BJ (cell line): Measurements from ENCODE around the gene C19orf47. TPM values are rescaled to one million over a fixed set of nuclear protein-coding genes. Genes with fewer than 3 reads are reported as not detected.
A peak's percentile ranks its signal among the peaks of the same experiment; 100 is the strongest.

Experiments
- CTCF ChIA-PET: fragments of 350-600 bp; formaldehyde crosslinking; extraction: SDS; loops from one replicate; lab custom pipeline; 2021; ENCODE audit warnings: antibody characterized with exemption, inconsistent platforms; lab: Yijun Ruan, JAX
- POLR2A ChIA-PET: fragments of 300-600 bp; sonication (Branson Sonifier 250); formaldehyde crosslinking; extraction: SDS; loops from one replicate; lab custom pipeline; 2021; ENCODE audit warnings: antibody characterized with exemption; lab: Charles Lee
- DNase-seq: peaks from one replicate; pipeline ENCODE4 v3.0.0-alpha.2; 2011; ENCODE audit warnings: low read depth
- H3K27me3 ChIP-seq: 2 replicates; pipeline ENCODE4 v1.6.0; 2011; ENCODE audit warnings: low read length; ENCODE audit not compliant: control insufficient read depth, insufficient read depth
- H3K36me3 ChIP-seq: 2 replicates; pipeline ENCODE4 v1.5.1; 2011; ENCODE audit warnings: low read length; ENCODE audit not compliant: control insufficient read depth, insufficient read depth
- H3K4me3 ChIP-seq: 2 replicates; pipeline ENCODE4 v1.5.1; 2011; ENCODE audit warnings: low read depth, mild to moderate bottlenecking, control low read depth, low read length
- polyA plus RNA-seq: library from polyadenylated mRNA; depleted of rRNA; stranded (reverse); fragments of >200 nt; gene quantifications from 2 replicates; pipeline ENCODE4 v1.2.3, GENCODE V29; 2011
- TF ChIP-seq, protein P1 (sequence below): IDR thresholded peaks from 2 replicates; pipeline ENCODE4 v1.5.1; 2011; ENCODE audit warnings: low read depth, mild to moderate bottlenecking, control low read depth, inconsistent platforms, low read length, moderate library complexity; ENCODE audit not compliant: insufficient read depth

C19orf47 gene
- polyA plus RNA-seq, 1 experiment, result 25.2 TPM

DNA sequence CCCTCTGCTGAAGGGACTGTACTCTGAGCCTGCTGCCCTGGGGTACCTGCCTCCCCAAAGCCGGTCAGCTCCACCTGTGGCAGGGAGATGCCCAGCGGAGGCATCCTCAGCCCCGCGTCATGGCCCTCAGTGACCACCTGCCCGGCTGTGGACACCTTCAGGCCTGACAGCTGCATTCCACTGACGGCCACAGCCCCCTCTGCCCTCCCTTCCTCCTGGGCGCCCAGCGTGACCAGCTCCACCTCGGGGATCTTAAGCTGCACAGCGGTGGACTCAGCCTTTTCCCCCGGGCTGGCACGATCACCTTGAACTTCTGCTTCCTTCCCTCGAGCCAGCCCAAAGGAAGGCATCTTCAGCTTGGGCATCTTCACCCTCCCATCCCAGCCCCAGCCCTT lies 46.6 kb upstream of the C19orf47 start:
- ChIA-PET CTCF (no interaction called here), POLR2A (no interaction called here)
- H3K4me3 ChIP-seq, result no peak overlapping the region
- TF ChIP-seq, protein P1, sequence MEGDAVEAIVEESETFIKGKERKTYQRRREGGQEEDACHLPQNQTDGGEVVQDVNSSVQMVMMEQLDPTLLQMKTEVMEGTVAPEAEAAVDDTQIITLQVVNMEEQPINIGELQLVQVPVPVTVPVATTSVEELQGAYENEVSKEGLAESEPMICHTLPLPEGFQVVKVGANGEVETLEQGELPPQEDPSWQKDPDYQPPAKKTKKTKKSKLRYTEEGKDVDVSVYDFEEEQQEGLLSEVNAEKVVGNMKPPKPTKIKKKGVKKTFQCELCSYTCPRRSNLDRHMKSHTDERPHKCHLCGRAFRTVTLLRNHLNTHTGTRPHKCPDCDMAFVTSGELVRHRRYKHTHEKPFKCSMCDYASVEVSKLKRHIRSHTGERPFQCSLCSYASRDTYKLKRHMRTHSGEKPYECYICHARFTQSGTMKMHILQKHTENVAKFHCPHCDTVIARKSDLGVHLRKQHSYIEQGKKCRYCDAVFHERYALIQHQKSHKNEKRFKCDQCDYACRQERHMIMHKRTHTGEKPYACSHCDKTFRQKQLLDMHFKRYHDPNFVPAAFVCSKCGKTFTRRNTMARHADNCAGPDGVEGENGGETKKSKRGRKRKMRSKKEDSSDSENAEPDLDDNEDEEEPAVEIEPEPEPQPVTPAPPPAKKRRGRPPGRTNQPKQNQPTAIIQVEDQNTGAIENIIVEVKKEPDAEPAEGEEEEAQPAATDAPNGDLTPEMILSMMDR, result no peak
- H3K27me3 ChIP-seq, result peaks cover 1% of the 10 kb centered on the region; the same call in 1 of the 2 replicates
- DNase-seq, result no peak
- H3K36me3 ChIP-seq, result no peaks in the 10 kb centered on the region

DNA sequence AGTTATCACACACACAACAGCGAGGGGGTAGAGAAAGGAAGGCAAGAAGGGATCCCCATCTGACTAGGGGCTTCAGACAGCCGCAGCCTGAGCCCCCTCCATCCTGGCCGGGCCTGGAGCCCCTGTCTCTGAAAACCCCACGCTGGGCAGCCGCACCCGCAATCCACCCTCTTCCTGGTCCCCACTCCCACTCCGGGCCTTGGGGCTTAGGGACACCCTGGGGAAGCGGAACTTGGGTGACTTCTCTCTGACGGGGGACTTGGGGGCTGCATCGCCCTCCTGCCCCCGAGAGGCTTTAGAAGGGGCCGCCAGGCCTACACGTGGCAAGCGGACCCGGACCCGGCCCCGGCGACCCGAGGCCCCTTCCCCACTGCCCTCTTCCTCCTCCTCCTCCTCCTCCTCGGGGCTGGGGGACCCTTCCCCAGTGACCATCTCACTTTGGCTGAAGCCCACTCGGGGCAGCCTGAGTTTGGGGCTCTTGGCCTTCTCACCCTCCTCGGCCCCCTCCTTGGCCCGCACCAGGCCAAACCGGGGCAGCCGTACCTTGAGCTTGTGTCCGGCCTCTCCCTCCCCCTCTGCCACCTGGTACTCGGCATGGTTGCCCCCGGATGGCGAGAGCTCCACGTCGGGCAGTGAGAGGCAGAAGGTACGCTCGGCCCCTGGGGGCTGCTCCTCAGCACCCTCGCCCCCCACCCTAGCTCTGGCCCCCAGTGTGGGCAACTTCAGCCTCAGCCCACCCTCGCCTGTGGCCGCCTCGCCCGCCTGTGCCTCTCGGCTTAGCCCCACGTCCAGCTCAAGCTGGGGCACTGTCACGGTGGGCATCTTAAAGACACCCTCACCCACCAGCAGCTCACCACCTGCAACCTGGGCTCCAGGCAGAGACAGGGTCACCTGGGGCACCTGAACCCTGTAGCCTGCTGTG lies 46.0 kb upstream of the C19orf47 start:
- ChIA-PET CTCF (no interaction called here), POLR2A (no interaction called here)
- no peak for DNase-seq
- peaks cover 1% of the 10 kb centered on the region; the same call in 1 of the 2 replicates for H3K27me3 ChIP-seq
- no peak overlapping the region for H3K4me3 ChIP-seq
- TF ChIP-seq, protein P1, result no peak
- no peaks in the 10 kb centered on the region for H3K36me3 ChIP-seq

DNA sequence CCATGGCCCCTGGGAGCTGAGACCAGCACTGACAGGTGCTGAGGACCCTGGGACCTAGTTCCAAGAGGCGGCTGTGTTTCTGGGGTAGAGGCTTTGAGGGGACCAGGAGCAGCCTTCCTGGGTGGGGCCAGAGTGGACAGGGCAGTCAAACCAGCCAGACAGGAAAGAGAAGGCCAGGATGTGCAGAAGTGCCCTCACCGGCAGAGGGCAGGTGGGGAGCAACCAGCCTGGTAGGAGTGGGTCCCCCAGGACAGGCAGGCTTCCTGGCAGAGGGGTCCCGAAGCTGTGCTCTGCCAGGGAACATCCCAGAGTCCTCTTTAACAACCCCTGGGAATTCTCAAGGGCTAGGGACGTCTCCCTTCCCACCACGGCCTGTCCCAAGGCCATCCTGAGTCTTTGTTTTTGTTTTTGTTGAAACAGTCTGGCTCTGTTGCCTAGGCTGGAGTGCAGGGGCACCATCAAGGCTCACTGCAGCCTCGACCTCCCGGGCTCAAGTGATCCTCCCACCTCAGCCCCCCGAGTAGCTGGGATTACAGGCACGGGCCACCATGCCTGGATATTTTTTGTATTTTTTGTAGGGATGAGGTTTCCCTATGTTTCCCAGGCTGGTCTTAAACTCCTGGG lies 44.8 kb upstream of the C19orf47 start:
- Histone ChIP-seq H3K27me3 (peaks cover 1% of the 10 kb centered on the region; the same call in 1 of the 2 replicates), H3K36me3 (no peaks in the 10 kb centered on the region), H3K4me3 (no peak overlapping the region)
- no peak for DNase-seq
- CTCF ChIA-PET, result no interaction called here
- TF ChIP-seq, protein P1, result peak; percentile 37; the same call in 1 of the 2 replicates
- POLR2A ChIA-PET, result no interaction called here

DNA sequence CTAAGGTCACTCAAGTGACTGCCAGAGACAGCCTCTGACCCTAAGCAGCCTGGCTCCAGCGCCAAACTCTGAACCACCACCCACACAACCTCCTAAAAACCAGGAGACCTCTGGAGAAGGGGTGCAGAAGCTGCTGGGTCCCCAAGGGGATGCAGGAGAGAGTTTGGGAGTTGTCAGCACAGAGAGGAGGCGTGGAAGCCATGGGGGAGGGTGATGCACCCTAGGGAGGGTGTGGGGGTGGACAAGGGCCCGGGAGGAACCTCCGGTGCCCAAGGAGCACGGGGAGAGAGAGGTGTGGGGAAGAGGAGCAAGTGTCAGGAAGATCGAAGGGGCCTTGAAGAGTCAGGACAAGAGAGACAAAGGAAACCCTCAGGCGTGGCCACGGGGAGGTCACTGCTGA lies 43.9 kb upstream of the C19orf47 start:
- TF ChIP-seq, protein P1, result no peak
- Histone ChIP-seq H3K4me3 (no peak overlapping the region), H3K27me3 (peaks cover 1% of the 10 kb centered on the region; the same call in 1 of the 2 replicates), H3K36me3 (no peaks in the 10 kb centered on the region)
- DNase-seq, result no peak
- POLR2A ChIA-PET, result no interaction called here
- CTCF ChIA-PET, result no interaction called here

DNA sequence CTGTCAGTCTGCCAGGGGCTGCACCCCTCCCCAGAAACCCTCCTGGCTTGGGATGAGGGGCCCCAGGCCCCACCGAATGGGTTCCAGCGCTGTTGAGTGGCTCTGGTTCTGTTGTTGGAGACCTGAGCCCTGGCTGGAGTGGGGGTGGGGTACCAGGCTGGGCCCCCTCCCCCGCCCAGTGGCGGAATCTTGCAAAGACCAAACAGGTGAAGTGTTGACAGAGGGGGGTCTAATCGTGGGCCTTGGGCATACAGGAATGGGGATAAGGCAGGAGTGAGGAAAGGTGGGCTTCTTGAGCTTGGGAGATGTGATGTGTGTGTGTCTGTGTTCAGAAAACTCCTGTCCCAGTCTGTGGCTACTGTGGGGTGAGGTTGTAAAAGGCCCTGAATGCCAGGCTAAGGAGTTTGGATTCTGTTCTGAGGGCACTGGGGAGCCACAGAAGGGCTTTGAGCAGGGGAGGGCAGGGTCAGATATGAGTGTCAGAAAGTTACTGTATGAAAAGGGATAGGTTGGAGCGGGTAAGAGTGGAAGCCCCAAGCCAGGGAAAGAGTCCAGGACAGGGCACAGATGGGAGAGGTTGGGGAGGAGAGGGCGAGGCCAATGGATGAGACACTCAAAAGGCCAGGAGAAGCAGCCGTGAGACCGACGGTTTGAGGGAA lies 42.0 kb upstream of the C19orf47 start, which contains the start of gene HIPK4:
HIPK4 (minus strand) TSS at position 98 of the 659 bp plus-strand sequence. CDS start 279 bp downstream, outside the sequence.
- POLR2A ChIA-PET, result no interaction called here

More for the DNA sequence above, 42.0 kb upstream of the C19orf47 start, which contains the start of gene HIPK4:
- H3K36me3 ChIP-seq, result no peaks in the 10 kb centered on the region
- no peak within 1 kb of the TSS for H3K4me3 ChIP-seq
- no peak for DNase-seq
- TF ChIP-seq, protein P1, result no peak
- CTCF ChIA-PET, result no interaction called here
- no peaks in the 10 kb centered on the region for H3K27me3 ChIP-seq
